Neuronal stem cell (in vitro differentiated cells): ENCODE measurements around the gene BLVRA.

Experiments
- DNase-seq: peaks from one replicate; pipeline ENCODE4 v3.0.0-alpha.2; 2013; ENCODE audit warnings: low spot score
- H2AFZ ChIP-seq: one replicate; pipeline ENCODE4 v1.6.1; 2013; ENCODE audit warnings: mild to moderate bottlenecking, low read length, inconsistent platforms
- H2AK5ac ChIP-seq: 2 replicates; pipeline ENCODE4 v1.6.1; 2013; ENCODE audit warnings: low read depth, mild to moderate bottlenecking, inconsistent platforms, low read length, moderate library complexity, mixed read lengths
- H2BK120ac ChIP-seq: 2 replicates; pipeline ENCODE4 v1.6.1; 2013; ENCODE audit warnings: low read depth, mild to moderate bottlenecking, inconsistent platforms, low read length, moderate library complexity, mixed read lengths
- H2BK12ac ChIP-seq: one replicate; pipeline ENCODE4 v1.6.1; 2013; ENCODE audit warnings: low read length, inconsistent platforms
- H2BK15ac ChIP-seq: 2 replicates; pipeline ENCODE4 v1.6.1; 2013; ENCODE audit warnings: mild to moderate bottlenecking, low read length, inconsistent platforms, mixed read lengths
- H2BK5ac ChIP-seq: one replicate; pipeline ENCODE4 v1.6.1; 2013; ENCODE audit warnings: inconsistent platforms, mild to moderate bottlenecking, low read length, moderate library complexity
- H3K14ac ChIP-seq: one replicate; pipeline ENCODE4 v1.6.1; 2013; ENCODE audit warnings: low read length, inconsistent platforms
- H3K18ac ChIP-seq: 2 replicates; pipeline ENCODE4 v1.6.1; 2013; ENCODE audit warnings: low read length, inconsistent platforms
- H3K23ac ChIP-seq: 2 replicates; pipeline ENCODE4 v1.6.1; 2013; ENCODE audit warnings: low read depth, mild to moderate bottlenecking, mixed read lengths, low read length, inconsistent platforms; ENCODE audit not compliant: poor library complexity
- H3K27ac ChIP-seq: replicated peaks from 3 replicates; pipeline ENCODE4 v1.5.1; 2013; ENCODE audit warnings: low read length, inconsistent platforms
- H3K27me3 ChIP-seq, 3 experiments: 2 replicates each; pipeline ENCODE4 v1.6.1; 2013; ENCODE audit warnings: low read length in 3 of 3, mild to moderate bottlenecking in 2 of 3, inconsistent platforms in 1 of 3, low read depth in 1 of 3, mixed read lengths in 1 of 3, moderate library complexity in 1 of 3; ENCODE audit not compliant: control insufficient read depth in 3 of 3, insufficient read depth in 3 of 3
- H3K36me3 ChIP-seq, 2 donors: replicated peaks in 1 of 2; 2 replicates each; pipeline ENCODE4 v1.6.1; 2013; ENCODE audit warnings: low read length in 2 of 2; ENCODE audit not compliant: control insufficient read depth in 2 of 2, insufficient read depth in 2 of 2
- H3K4ac ChIP-seq: 2 replicates; pipeline ENCODE4 v1.6.1; 2013; ENCODE audit warnings: inconsistent platforms, mild to moderate bottlenecking, low read length, moderate library complexity
- H3K4me1 ChIP-seq, 2 donors: 1 replicate in 1 of 2; 2 replicates in 1 of 2; pipeline ENCODE4 v1.6.1; 2013; ENCODE audit warnings: low read length in 2 of 2, low read depth in 1 of 2; ENCODE audit not compliant: control insufficient read depth in 2 of 2, insufficient read depth in 1 of 2
- H3K4me2 ChIP-seq: one replicate; pipeline ENCODE4 v1.6.1; 2013; ENCODE audit warnings: mild to moderate bottlenecking, low read length, inconsistent platforms; ENCODE audit not compliant: insufficient read depth, poor library complexity, severe bottlenecking
- H3K4me3 ChIP-seq, 2 donors: 2 replicates each; pipeline ENCODE4 v1.5.1; 2013; ENCODE audit warnings: low read length in 2 of 2, mild to moderate bottlenecking in 2 of 2, inconsistent platforms in 1 of 2, moderate library complexity in 1 of 2
- H3K79me1 ChIP-seq: one replicate; pipeline ENCODE4 v1.6.1; 2013; ENCODE audit warnings: low read depth, mild to moderate bottlenecking, inconsistent platforms, low read length, moderate library complexity
- H3K9ac ChIP-seq: one replicate; pipeline ENCODE4 v1.6.1; 2013; ENCODE audit warnings: mild to moderate bottlenecking, low read depth, low read length, inconsistent platforms; ENCODE audit not compliant: poor library complexity
- H3K9me3 ChIP-seq, 2 donors: replicated peaks in 1 of 2; 2 replicates each; pipeline versions ENCODE3 to v1.6.1; 2013; ENCODE audit warnings: low read length in 2 of 2, mild to moderate bottlenecking in 2 of 2, inconsistent platforms in 1 of 2, low read depth in 1 of 2, mixed read lengths in 1 of 2, moderate library complexity in 1 of 2; ENCODE audit not compliant: control insufficient read depth in 2 of 2, insufficient read depth in 1 of 2
- H4K8ac ChIP-seq: one replicate; pipeline ENCODE4 v1.6.1; 2013; ENCODE audit warnings: low read depth, mild to moderate bottlenecking, inconsistent platforms, low read length, moderate library complexity
- H4K91ac ChIP-seq: one replicate; pipeline ENCODE4 v1.6.1; 2013; ENCODE audit warnings: low read length, low read depth, mild to moderate bottlenecking, inconsistent platforms; ENCODE audit not compliant: poor library complexity
- WGBS, 2 donors: extraction: QIAGEN DNeasy Blood & Tissue Kit; methylation state at CpG; one replicate each; pipeline ENCODE4 v1.1.7; 2013; ENCODE audit warnings: missing lambda C conversion rate in 2 of 2, mixed read lengths in 1 of 2; ENCODE audit not compliant: insufficient read length in 2 of 2, insufficient replicate concordance in 1 of 2; ENCODE audit errors: extremely low coverage in 2 of 2; 5-methylcytosine and 5-hydroxymethylcytosine counted together

BLVRA gene

GRCh38 chr7:43754596-43754995, 3.9 kb upstream of the BLVRA start:
- no peak overlapping the region for H3K4me2 ChIP-seq
- no peak overlapping the region for H2BK5ac ChIP-seq
- peaks cover 4% of the 10 kb centered on the region in 2 donors for H3K4me1 ChIP-seq
- H4K91ac ChIP-seq, result no peak overlapping the region
- H3K18ac ChIP-seq, result no peak overlapping the region
- no peaks in the 10 kb centered on the region for H3K36me3 ChIP-seq
- H3K9me3 ChIP-seq, result no peaks in the 10 kb centered on the region
- no peak overlapping the region for H2AFZ ChIP-seq
- no peak overlapping the region for H3K27ac ChIP-seq
- H2BK15ac ChIP-seq, result no peak overlapping the region
- no peak overlapping the region for H2AK5ac ChIP-seq
- no peak overlapping the region for H3K4me3 ChIP-seq
- H3K9ac ChIP-seq, result no peak overlapping the region
- peaks cover 0 to 55% (median 11%) of the 10 kb centered on the region in 3 experiments for H3K27me3 ChIP-seq
- H3K23ac ChIP-seq, result no peak overlapping the region
- no peaks in the 10 kb centered on the region for H3K79me1 ChIP-seq
- H2BK12ac ChIP-seq, result no peak overlapping the region
- no peak overlapping the region for H4K8ac ChIP-seq
- WGBS, 2 donors, result no CpG with 5 or more reads among the region's 4 CpGs
- H2BK120ac ChIP-seq, result no peak overlapping the region
- no peak for DNase-seq
- H3K14ac ChIP-seq, result no peak overlapping the region
- no peak overlapping the region for H3K4ac ChIP-seq

GRCh38 chr7:43756368-43757072, 2.0 kb upstream of the BLVRA start:
- Histone ChIP-seq H3K18ac (no peak overlapping the region), H4K91ac (no peak overlapping the region), H3K14ac (no peak overlapping the region), H3K4me2 (no peak overlapping the region), H4K8ac (no peak overlapping the region), H2BK5ac (no peak overlapping the region), H3K4me1 (peaks cover 2 to 4% of the 10 kb centered on the region in 2 donors), H3K4me3 (no peak overlapping the region), H3K23ac (no peak overlapping the region), H3K27ac (no peak overlapping the region), H2BK15ac (no peak overlapping the region), H3K9ac (no peak overlapping the region), H3K9me3 (no peaks in the 10 kb centered on the region), H3K4ac (no peak overlapping the region), H3K27me3 (peaks cover 0 to 51% (median 11%) of the 10 kb centered on the region in 3 experiments), H2BK12ac (no peak overlapping the region), H3K36me3 (no peaks in the 10 kb centered on the region), H2AK5ac (no peak overlapping the region), H2AFZ (no peak overlapping the region), H3K79me1 (no peaks in the 10 kb centered on the region), H2BK120ac (no peak overlapping the region)
- no CpG with 5 or more reads among the region's 1 CpG for WGBS, 2 donors
- DNase-seq, result no peak

DNA sequence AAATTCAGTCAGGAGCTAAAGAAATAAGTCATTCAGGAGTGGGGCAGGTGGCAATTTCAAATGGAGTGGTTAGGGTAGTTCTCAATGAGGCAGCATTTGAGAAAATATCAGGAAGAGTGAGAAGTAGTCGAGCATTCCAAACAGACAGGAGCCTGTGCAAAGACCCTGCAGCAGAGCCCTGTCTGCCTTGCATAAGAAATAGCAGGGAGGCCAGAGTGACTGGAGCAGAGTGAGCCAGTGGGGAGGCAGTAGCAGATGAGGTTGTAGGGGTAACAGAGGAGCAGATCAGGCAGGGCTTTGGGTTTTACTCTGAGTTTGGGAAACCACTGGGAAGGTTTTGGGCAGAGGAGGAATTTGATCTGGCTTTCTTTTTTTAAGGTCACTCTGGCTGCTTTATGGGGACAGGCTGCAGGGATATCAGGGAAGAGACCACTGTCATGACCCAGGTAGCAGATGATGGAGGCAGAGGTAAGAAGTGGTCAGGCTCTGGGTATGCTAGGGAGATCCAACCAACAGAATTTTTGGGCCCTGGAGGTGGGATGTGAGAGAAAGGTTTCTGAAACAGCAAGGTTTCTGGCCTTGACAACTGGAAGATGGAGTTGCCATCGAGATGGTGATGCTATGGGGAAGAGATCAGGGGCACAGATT, 1.3 kb upstream of the BLVRA start:
- Histone ChIP-seq H3K4me2 (no peak overlapping the region), H2BK120ac (no peak overlapping the region), H3K4me3 (no peak overlapping the region), H3K18ac (no peak overlapping the region), H3K4me1 (peaks cover 2 to 4% of the 10 kb centered on the region in 2 donors), H3K27me3 (peaks cover 0 to 51% (median 11%) of the 10 kb centered on the region in 3 experiments), H2BK5ac (no peak overlapping the region), H2AFZ (no peak overlapping the region), H3K79me1 (no peaks in the 10 kb centered on the region), H3K14ac (no peak overlapping the region), H2BK15ac (no peak overlapping the region), H3K23ac (no peak overlapping the region), H2AK5ac (no peak overlapping the region), H4K8ac (no peak overlapping the region), H3K36me3 (no peaks in the 10 kb centered on the region), H3K9me3 (no peaks in the 10 kb centered on the region), H3K4ac (no peak overlapping the region), H2BK12ac (no peak overlapping the region), H3K9ac (no peak overlapping the region), H3K27ac (no peak overlapping the region), H4K91ac (no peak overlapping the region)
- no peak for DNase-seq
- WGBS, 2 donors, result no CpG with 5 or more reads among the region's 2 CpGs
